C4-2B (cell line): Measurements from ENCODE around the gene EMP2.

Experiments used
- ZFX ChIP-seq: fragments of 450-650 bp; IDR thresholded peaks from 2 replicates; pipeline ENCODE4 v1.6.1; 2017
- TF ChIP-seq, protein P1 (sequence below): fragments of 450-650 bp; conservative IDR thresholded peaks from 2 replicates; pipeline ENCODE4 v1.5.1; 2017; ENCODE audit warnings: mild to moderate bottlenecking

GRCh38 chr16:10605636-10606035, 25.2 kb upstream of the EMP2 start:
- TF ChIP-seq, protein P1, sequence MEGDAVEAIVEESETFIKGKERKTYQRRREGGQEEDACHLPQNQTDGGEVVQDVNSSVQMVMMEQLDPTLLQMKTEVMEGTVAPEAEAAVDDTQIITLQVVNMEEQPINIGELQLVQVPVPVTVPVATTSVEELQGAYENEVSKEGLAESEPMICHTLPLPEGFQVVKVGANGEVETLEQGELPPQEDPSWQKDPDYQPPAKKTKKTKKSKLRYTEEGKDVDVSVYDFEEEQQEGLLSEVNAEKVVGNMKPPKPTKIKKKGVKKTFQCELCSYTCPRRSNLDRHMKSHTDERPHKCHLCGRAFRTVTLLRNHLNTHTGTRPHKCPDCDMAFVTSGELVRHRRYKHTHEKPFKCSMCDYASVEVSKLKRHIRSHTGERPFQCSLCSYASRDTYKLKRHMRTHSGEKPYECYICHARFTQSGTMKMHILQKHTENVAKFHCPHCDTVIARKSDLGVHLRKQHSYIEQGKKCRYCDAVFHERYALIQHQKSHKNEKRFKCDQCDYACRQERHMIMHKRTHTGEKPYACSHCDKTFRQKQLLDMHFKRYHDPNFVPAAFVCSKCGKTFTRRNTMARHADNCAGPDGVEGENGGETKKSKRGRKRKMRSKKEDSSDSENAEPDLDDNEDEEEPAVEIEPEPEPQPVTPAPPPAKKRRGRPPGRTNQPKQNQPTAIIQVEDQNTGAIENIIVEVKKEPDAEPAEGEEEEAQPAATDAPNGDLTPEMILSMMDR: no peak
- no peak for TF ChIP-seq ZFX
